CD4-positive, alpha-beta T cell (primary cell): ENCODE data around the gene DESI1. TPM values are rescaled to one million over a fixed set of nuclear protein-coding genes. Genes with fewer than 3 reads are reported as not detected.
"Not testable (repeated sequence)": the region's sequence is repeated elsewhere in the genome, so short reads cannot be mapped to it uniquely, and the experiment has no call there.

Source experiments
- ATAC-seq: fragments of 200-7000 bp; cut with Tn5 transposase; one replicate; pipeline ENCODE4 v1.10.0; 2022; ENCODE audit warnings: mild to moderate bottlenecking; ENCODE audit not compliant: poor library complexity
- CTCF ChIA-PET: fragments of 350-600 bp; sonication (Branson Sonifier 250); formaldehyde crosslinking; loops from one replicate; lab custom pipeline; 2021; ENCODE audit warnings: antibody characterized with exemption, inconsistent platforms; lab: Charles Lee
- POLR2A ChIA-PET: fragments of 350-600 bp; sonication (Branson Sonifier 250); formaldehyde crosslinking; loops from one replicate; lab custom pipeline; 2021; ENCODE audit warnings: antibody characterized with exemption, inconsistent platforms; lab: Charles Lee
- DNase-seq, 14 experiments: peaks; one replicate each; pipeline ENCODE4 v3.0.0-alpha.2; 2013 to 2020; ENCODE audit warnings: mixed read lengths in 2 of 14
- H3K27ac ChIP-seq, 2 donors: one replicate each; pipeline versions ENCODE4 v1.5.1 to v1.7.0; 2013; ENCODE audit warnings: low read length in 2 of 2, low read depth in 1 of 2, mild to moderate bottlenecking in 1 of 2
- H3K27me3 ChIP-seq, 2 experiments: 1 replicate in 1 of 2; 2 replicates in 1 of 2; pipeline versions ENCODE4 v1.6.1 to v1.7.0; 2013; ENCODE audit warnings: low read length in 2 of 2, control low read depth in 1 of 2, mild to moderate bottlenecking in 1 of 2, moderate library complexity in 1 of 2; ENCODE audit not compliant: insufficient read depth in 2 of 2, control insufficient read depth in 1 of 2
- H3K36me3 ChIP-seq: one replicate; pipeline ENCODE4 v1.6.1; 2013; ENCODE audit warnings: low read length, control low read depth; ENCODE audit not compliant: insufficient read depth
- H3K4me1 ChIP-seq: one replicate; pipeline ENCODE4 v1.6.1; 2013; ENCODE audit warnings: low read length, control low read depth; ENCODE audit not compliant: insufficient read depth
- H3K4me3 ChIP-seq: one replicate; pipeline ENCODE4 v1.5.1; 2013; ENCODE audit warnings: mild to moderate bottlenecking, low read length, moderate library complexity
- H3K9me3 ChIP-seq, 2 experiments: 1 replicate in 1 of 2; 2 replicates in 1 of 2; pipeline versions ENCODE4 v1.6.1 to v1.7.0; 2013; ENCODE audit warnings: low read length in 2 of 2, mild to moderate bottlenecking in 2 of 2, control low read depth in 1 of 2, moderate library complexity in 1 of 2; ENCODE audit not compliant: control insufficient read depth in 1 of 2, insufficient read depth in 1 of 2
- H3K27ac Mint-ChIP-seq: one replicate; pipeline ENCODE4 v1.8.0; 2020; ENCODE audit warnings: mixed read lengths
- H3K27me3 Mint-ChIP-seq: one replicate; pipeline ENCODE4 v1.8.0; 2021; ENCODE audit warnings: mixed read lengths
- H3K36me3 Mint-ChIP-seq: one replicate; pipeline ENCODE4 v1.8.0; 2021; ENCODE audit warnings: low read depth, mixed read lengths
- H3K4me1 Mint-ChIP-seq: one replicate; pipeline ENCODE4 v1.8.0; 2021; ENCODE audit warnings: low read depth, mixed read lengths
- H3K4me3 Mint-ChIP-seq: one replicate; pipeline ENCODE4 v1.8.0; 2020; ENCODE audit warnings: mild to moderate bottlenecking, mixed read lengths
- H3K9me3 Mint-ChIP-seq: one replicate; pipeline ENCODE4 v1.8.0; 2020; ENCODE audit warnings: mixed read lengths
- CTCF ChIP-seq: fragments of 200-600 bp; IDR thresholded peaks from one replicate; pipeline ENCODE4 v1.8.0; 2022; ENCODE audit warnings: antibody characterized with exemption, mild to moderate bottlenecking
- intact Hi-C, 2 experiments: fragments of 100-400 bp; cut with DNase I in 1 of 2; cut with micrococcal nuclease in 1 of 2; formaldehyde crosslinking; loops; one replicate each; pipeline versions ENCODE4 v1.15.1 to v1.9.0; 2023 to 2025; cut with DNase I, micrococcal nuclease
- total RNA-seq, 174 experiments: library from RNA in 2 of 174; stranded (reverse) in 2 of 174; gene quantifications; one replicate each; pipeline ENCODE4 v1.2.3 and lab custom pipeline; 2021 to 2026

Gene DESI1
- total RNA-seq, 2 experiments from 2014 or later = 12.7 to 13.0 TPM

- Histone ChIP-seq H3K4me1 (no peaks in the 10 kb centered on the region), H3K9me3 (no peaks in the 10 kb centered on the region), H3K27ac (no peak overlapping the region), H3K36me3 (peaks cover 18% of the 10 kb centered on the region), H3K4me3 (no peak overlapping the region), H3K27me3 (no peaks in the 10 kb centered on the region)
- Mint-ChIP-seq H3K4me1 (no peaks in the 10 kb centered on the region), H3K27me3 (no peaks in the 10 kb centered on the region), H3K4me3 (no peak overlapping the region), H3K36me3 (peaks cover 17% of the 10 kb centered on the region), H3K9me3 (no peaks in the 10 kb centered on the region), H3K27ac (no peak overlapping the region)
- TF ChIP-seq CTCF = peak; percentile 50
- intact Hi-C loops = loop anchor here (1.0 to 10.0 kb wide), 4 partner anchors 54 to 194 kb away; partner anchors contain the start of genes ACO2 (in 1 of the 2) and PHF5A (in 1 of the 2)
- ChIA-PET CTCF (interaction anchor here (0.5 kb wide), 1 partner anchor 47 kb away, joined by 4 read pairs; no protein-coding TSS in a partner anchor), POLR2A (interaction anchor here (1.7 kb wide), 1 partner anchor 8 kb away, joined by 8 read pairs; the partner anchor contains the start of gene PMM1)
- peak; percentile 71 for ATAC-seq
- peak in 11 of 14 experiments; percentile 11 to 63 (median 21) for DNase-seq
These were observed 23.8 kb downstream of the DESI1 start for GRCh38 chr22:41596776-41597634.

- no peak overlapping the region for H3K27ac ChIP-seq
- CTCF ChIA-PET = no interaction called here
- TF ChIP-seq CTCF = no peak
- peaks cover 7% of the 10 kb centered on the region for H3K36me3 ChIP-seq
- ATAC-seq (no peak), DNase-seq (no peak)
- no peaks in the 10 kb centered on the region for H3K27me3 Mint-ChIP-seq
- H3K4me1 ChIP-seq = peaks cover under 1% of the 10 kb centered on the region
- peaks cover 5% of the 10 kb centered on the region for H3K36me3 Mint-ChIP-seq
- no peak overlapping the region for H3K4me3 Mint-ChIP-seq
- no peaks in the 10 kb centered on the region for H3K27me3 ChIP-seq
- intact Hi-C loops = loop anchor here in 1 of 2 experiments (2.0 to 10.0 kb wide), 3 partner anchors 53 to 193 kb away; partner anchors contain the start of genes ACO2 and PHF5A
- POLR2A ChIA-PET = no interaction called here
- H3K4me3 ChIP-seq = no peak overlapping the region
- no peaks in the 10 kb centered on the region for H3K4me1 Mint-ChIP-seq
- H3K9me3 Mint-ChIP-seq = no peaks in the 10 kb centered on the region
- no peak overlapping the region for H3K27ac Mint-ChIP-seq
- no peaks in the 10 kb centered on the region for H3K9me3 ChIP-seq
These were observed 25.1 kb downstream of the DESI1 start for GRCh38 chr22:41595703-41596102.

GRCh38 chr22:41593336-41593960, 27.4 kb downstream of the DESI1 start:
- DNase-seq, H3K4me3 ChIP-seq, POLR2A ChIA-PET, H3K36me3 Mint-ChIP-seq, ATAC-seq, H3K9me3 ChIP-seq, H3K4me3 Mint-ChIP-seq, H3K36me3 ChIP-seq, H3K27me3 ChIP-seq, H3K27ac ChIP-seq, H3K27ac Mint-ChIP-seq, H3K9me3 Mint-ChIP-seq, H3K27me3 Mint-ChIP-seq: not testable (repeated sequence)
- H3K4me1 ChIP-seq = peaks cover 18% of the 10 kb centered on the region
- H3K4me1 Mint-ChIP-seq = peaks cover 17% of the 10 kb centered on the region
- CTCF ChIA-PET = interaction anchor here (0.6 kb wide), 1 partner anchor 11 kb away, joined by 4 read pairs; no protein-coding TSS in a partner anchor
- intact Hi-C loops = loop anchor here in 1 of 2 experiments (10.0 kb wide), 1 partner anchor 129 kb away; the partner anchor contains the start of genes ACO2 and PHF5A
